NK-92 (cell line): ENCODE results near the gene XPNPEP1.
"Not testable (repeated sequence)": the region's sequence is repeated elsewhere in the genome, so short reads cannot be mapped to it uniquely, and the experiment has no call there.

ENCODE experiments used
- DNase-seq: peaks from one replicate; lab custom pipeline; 2025; ENCODE audit not compliant: unreplicated experiment; lab: John Stamatoyannopoulos, UW

XPNPEP1 gene

GRCh38 chr10:109924967-109925620 is 1.8 kb upstream of the XPNPEP1 start:
- no peak for DNase-seq

DNA sequence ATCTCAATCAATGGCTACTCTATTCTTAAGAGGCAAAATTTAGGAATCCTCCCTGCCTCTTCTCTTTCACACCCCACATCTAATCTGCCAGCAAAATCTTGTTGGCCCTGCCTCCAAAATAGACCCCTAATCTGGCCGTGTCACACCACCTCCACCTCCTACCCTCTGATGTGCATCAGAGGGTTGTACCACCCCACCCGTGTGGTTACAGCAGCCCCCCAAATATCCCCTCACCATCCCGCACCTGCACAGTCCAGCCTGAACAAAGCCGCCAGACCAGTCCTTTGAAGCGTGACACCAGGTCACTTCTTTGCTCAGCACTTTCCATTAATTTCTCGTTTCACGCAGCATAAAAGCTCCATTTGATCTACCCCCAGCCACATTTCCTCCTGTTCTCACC is 776 bp upstream of the XPNPEP1 start:
- no peak for DNase-seq

- no peak for DNase-seq
Measured at GRCh38 chr10:109922358-109922975, 844 bp downstream of the XPNPEP1 start.

- no peak for DNase-seq
Measured at GRCh38 chr10:109920016-109920415, 3.3 kb downstream of the XPNPEP1 start.

GRCh38 chr10:109919220-109919619 is 4.1 kb downstream of the XPNPEP1 start:
- no peak for DNase-seq

DNA sequence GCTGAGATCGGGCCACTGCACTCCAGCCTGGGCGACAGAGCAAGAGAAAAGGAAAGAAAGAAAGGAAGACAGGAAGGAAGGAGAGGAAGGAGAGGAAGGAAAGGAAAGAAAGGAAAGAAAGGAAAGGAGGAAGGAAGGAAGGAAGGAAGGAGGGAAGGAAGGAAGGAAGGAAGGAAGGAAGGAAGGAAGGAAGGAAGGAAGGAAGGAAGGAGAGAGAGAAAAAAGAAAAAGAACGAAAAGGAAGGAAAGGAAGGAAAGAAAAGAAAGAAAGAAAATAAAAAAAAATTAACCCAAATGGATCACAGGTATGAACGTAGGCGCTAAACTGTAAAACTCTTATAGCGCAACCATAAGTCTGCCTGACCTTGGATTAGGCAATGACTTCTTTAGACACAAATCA is 4.6 kb downstream of the XPNPEP1 start:
- not testable (repeated sequence) for DNase-seq

- no peak for DNase-seq
Measured at GRCh38 chr10:109915566-109915965, 7.7 kb downstream of the XPNPEP1 start.

GRCh38 chr10:109914966-109915365 is 8.3 kb downstream of the XPNPEP1 start:
- DNase-seq: no peak

DNA sequence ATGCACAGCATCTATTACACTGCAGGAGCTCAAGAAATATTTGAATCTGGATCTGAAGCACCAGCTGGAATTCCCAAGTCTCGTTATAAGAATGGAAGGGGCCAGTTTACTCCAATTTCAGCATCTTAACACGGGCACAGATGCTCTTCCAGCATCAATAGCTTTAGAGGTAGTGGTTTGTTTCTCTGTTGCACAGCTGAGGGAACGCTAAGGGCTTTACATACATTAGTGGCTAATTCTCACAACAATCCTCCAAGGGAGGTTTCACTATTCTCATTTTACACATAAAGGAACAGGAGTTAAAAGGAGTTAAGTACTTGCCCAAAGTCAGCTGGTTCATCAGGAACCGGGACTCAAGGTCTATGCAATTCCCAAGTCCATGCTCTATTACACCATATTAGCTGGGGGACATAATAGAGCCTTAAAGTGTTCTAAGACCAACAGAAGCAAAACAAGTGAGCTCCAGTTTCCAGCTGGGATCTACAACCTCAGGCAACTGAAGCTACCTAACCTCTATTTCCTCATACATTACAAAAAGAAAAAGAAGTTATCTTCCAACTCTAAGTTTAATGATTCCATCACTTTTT is 9.9 kb downstream of the XPNPEP1 start:
- DNase-seq: no peak

DNA sequence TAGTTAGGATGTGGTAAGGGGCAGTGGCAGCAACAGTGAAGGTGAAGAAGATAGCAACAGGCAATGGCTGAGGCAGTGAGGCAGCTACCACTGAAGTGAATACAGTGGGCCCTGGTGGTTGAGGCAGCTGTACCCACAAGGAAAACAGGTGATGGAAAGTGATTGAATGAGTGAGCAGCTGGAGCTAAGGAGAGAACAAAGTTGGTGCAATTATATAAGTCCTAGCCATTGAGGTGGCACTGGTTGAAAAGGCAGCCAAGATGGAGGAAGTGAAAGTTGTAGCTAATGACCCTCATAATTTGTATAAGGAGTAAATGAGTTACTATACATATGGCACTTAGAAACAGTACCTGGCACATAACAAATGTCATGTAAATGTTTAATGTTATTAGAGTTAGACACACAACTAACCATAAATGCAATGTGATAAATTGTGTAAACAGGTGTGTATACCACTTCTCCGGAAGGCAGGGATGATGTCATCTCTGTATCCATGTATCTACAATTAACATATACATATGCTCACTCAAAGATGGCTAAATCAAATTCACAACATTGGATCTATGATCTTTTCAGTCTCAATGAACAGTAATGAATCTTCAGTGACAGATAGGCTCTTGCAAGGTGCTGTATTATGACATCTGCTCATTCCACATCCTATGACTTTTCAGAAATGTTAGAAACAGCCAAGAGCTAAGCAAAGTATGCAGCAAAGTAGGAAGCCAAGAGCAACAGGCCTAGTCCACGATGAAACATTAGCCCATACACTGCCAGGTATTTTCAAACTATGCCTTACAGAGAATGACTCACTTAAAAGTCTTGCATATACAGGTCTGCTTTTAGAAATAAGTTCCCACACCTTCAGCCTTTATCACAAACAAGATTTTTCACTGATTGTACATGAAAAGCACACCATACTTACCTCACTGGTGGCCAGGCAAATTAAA is 10.7 kb downstream of the XPNPEP1 start:
- DNase-seq: no peak

DNA sequence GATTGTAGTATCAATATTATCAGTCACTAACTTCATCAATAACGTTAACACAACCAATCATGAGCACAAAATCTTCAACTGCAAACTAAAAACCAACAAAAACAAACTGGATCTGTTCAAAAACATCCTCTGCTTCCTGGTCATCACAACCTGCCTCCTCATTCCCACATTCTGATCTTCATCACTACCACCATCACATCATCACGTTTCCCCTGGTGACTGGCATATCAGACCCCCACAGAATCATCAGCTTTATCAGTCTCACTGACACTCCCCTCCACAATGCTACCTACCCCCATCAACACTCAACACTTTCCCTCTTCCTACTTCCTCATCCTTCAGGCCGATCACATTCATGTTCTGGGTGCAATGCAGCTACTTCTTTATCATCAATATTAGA is 11.4 kb downstream of the XPNPEP1 start:
- DNase-seq: no peak

GRCh38 chr10:109906316-109906715 is 17.0 kb downstream of the XPNPEP1 start:
- no peak for DNase-seq

DNA sequence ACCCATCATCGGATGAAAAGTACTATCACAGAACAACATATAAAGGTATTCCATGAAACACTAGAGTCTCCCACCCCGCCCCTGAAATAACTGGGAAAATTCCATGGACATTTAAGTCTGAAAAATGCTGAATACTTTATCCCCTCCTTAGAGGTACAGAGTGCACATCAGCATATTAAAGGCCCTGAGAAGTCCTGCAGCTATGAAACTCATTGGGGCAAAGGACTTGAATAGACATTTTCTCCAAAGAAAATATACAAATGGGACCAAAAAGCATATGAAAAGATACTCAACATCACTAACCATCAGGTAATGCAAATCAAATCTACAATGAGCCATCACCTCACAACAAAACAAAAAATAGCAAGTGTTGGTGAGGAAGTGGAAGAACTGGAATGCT is 18.9 kb downstream of the XPNPEP1 start:
- no peak for DNase-seq

DNA sequence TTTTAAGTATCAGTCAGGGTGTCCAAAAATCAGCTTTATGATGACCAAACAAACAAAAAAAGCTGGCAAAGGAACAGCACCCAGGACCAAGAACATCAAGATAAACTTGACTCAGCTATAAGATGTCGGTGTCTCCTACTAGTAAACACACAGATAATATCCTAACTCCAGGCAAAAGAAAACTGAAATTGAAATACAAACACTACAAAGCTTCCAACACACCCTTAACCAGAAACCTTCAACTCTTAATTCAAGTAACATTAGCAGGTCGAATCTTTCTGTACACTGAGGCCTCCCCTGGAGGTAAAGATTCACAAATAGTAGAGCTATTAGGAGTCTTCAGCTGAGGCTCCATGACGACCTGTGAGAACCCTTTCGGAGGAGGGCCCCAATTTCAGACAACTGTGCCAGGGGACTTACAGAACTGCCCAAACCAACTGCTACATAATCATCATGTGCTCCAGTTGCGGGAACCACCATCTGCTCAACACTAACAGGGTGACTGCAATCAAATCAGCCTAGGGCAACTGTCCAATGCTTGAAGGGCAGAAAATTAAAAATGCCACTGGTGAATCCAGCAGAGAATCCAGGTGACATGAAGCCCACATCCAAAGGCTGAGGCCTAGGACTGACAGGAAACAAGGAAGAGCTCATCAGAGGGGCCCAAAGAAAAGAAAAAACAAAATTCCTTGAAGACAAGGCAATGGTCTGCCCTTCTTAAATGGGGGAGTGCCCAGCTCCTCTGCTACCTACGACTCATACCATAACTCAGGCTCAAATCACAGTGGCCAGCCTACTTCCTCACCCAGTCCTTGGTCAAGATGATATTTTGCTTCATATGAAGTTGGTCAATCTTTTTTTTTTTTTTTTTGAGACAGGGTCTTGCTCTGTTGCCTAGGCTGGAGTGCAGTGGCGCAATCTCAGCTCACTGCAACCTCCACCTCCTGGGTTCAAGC is 20.0 kb downstream of the XPNPEP1 start:
- DNase-seq: no peak

DNA sequence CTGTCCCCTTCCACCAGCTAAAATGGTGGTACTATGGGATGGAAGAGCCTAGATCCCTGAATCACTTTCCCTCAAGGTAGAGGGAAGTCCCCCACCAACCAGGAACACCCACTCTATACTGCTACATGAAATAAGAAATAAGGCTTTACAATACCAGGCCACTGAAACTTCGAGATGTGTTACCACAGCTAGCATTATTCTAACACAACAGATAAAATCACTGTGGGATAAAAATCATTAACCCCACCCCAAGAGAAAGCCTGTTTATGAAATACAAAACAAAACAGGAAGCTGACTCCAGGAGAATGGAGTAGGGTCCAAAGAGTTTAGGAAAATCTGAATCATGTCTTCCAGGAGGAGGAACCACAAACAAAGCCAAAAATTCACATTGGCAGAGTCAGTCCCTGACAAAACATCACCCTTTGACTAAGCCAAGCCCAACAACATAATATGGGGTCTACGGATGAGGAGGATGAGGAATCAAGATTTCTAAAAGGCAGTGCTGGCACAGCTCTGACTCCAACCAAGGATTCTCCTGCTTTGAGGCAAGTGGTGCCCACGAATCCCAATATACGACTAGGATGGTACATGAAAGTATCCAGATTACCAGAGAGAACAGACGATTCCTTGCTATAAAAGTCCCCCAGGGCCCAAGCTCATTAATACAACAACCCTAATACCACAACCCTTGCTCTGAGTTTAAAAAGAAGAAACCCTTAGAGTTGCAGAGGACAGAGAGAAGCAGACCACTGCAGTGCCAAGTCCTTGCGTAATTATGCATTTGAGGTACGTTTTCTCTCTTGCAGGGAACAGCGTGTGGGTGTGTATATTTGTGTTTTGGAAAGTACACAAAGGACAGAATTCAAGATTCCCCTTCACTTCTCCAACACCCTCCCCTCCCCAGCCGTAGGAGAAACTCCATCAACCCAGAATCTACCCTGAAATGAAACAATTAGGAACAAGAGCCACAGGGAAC is 23.7 kb downstream of the XPNPEP1 start:
- DNase-seq: no peak

- DNase-seq: no peak
Measured at GRCh38 chr10:109898666-109899355, 24.5 kb downstream of the XPNPEP1 start.

GRCh38 chr10:109898007-109898406 is 25.3 kb downstream of the XPNPEP1 start:
- no peak for DNase-seq

- DNase-seq: no peak
Measured at GRCh38 chr10:109895848-109896247, 27.5 kb downstream of the XPNPEP1 start.
